ENCODE data around the gene IWS1.

IWS1 gene

GRCh38 chr2:127535422-127535901 lies 9.2 kb upstream of the IWS1 start, which contains the start of gene MYO7B:
Gene MYO7B, plus strand, starts transcription at chr2:127535683. Its CDS starts 24,040 bp downstream, at chr2:127559723.
- no peak for TF ChIP-seq REST (IDR thresholded peaks at IDR 0.05; ENCODE audit: insufficient read depth in 1 of 2, low read depth in 2 of 2, low read length in 2 of 2)
- TF ChIP-seq POLR2AphosphoS5 (IDR thresholded peaks at IDR 0.05; ENCODE audit: low read depth, low read length): no peak
- TF ChIP-seq FOXP2 (optimal IDR thresholded peaks at IDR 0.05; ENCODE audit: borderline replicate concordance, extremely low read depth, extremely low read length, insufficient read depth): no peak
- TF ChIP-seq SIN3A (IDR thresholded peaks at IDR 0.05; ENCODE audit: borderline replicate concordance, insufficient read depth, low read length): no peak
- no peak for TF ChIP-seq TAF1 (IDR thresholded peaks at IDR 0.05; ENCODE audit: borderline replicate concordance, insufficient read depth, low read length)

GRCh38 chr2:127532296-127532695 lies 6.0 kb upstream of the IWS1 start:
- TF ChIP-seq SIN3A (IDR thresholded peaks at IDR 0.05; ENCODE audit: borderline replicate concordance, insufficient read depth, low read length) (no peak), POLR2AphosphoS5 (IDR thresholded peaks at IDR 0.05; ENCODE audit: low read depth, low read length) (no peak), REST (IDR thresholded peaks at IDR 0.05; ENCODE audit: insufficient read depth in 1 of 2, low read depth in 2 of 2, low read length in 2 of 2) (no peak)

- no peak for TF ChIP-seq REST (IDR thresholded peaks at IDR 0.05; ENCODE audit: insufficient read depth in 1 of 2, low read depth in 2 of 2, low read length in 2 of 2)
- no peak for TF ChIP-seq POLR2AphosphoS5 (IDR thresholded peaks at IDR 0.05; ENCODE audit: low read depth, low read length)
- no peak for TF ChIP-seq FOXP2 (optimal IDR thresholded peaks at IDR 0.05; ENCODE audit: borderline replicate concordance, extremely low read depth, extremely low read length, insufficient read depth)
- no peak for TF ChIP-seq TAF1 (IDR thresholded peaks at IDR 0.05; ENCODE audit: borderline replicate concordance, insufficient read depth, low read length)
- TF ChIP-seq SIN3A (IDR thresholded peaks at IDR 0.05; ENCODE audit: borderline replicate concordance, insufficient read depth, low read length): no peak
Measured at GRCh38 chr2:127531221-127531648, 4.9 kb upstream of the IWS1 start.

GRCh38 chr2:127530245-127531140 lies 4.2 kb upstream of the IWS1 start:
- no peak for TF ChIP-seq FOXP2 (optimal IDR thresholded peaks at IDR 0.05; ENCODE audit: borderline replicate concordance, extremely low read depth, extremely low read length, insufficient read depth)
- TF ChIP-seq SIN3A (IDR thresholded peaks at IDR 0.05; ENCODE audit: borderline replicate concordance, insufficient read depth, low read length): no peak
- no peak for TF ChIP-seq TAF1 (IDR thresholded peaks at IDR 0.05; ENCODE audit: borderline replicate concordance, insufficient read depth, low read length)
- no peak for TF ChIP-seq REST (IDR thresholded peaks at IDR 0.05; ENCODE audit: insufficient read depth in 1 of 2, low read depth in 2 of 2, low read length in 2 of 2)
- TF ChIP-seq POLR2AphosphoS5 (IDR thresholded peaks at IDR 0.05; ENCODE audit: low read depth, low read length): no peak

Data from PFSK-1 (cell line).